HL-60 (cell line): ENCODE data around the gene GNPTG.

Experiments used
- DNase-seq, 2 experiments: peaks; one replicate each; pipeline ENCODE4 v3.0.0-alpha.2; 2010 to 2020; ENCODE audit warnings: low read depth in 1 of 2, low spot score in 1 of 2
- H3K27ac ChIP-seq: fragments of 250-450 bp; sonication (Bioruptor Pico); replicated peaks from 2 replicates; pipeline ENCODE4 v1.5.1; 2020; ENCODE audit warnings: mild to moderate bottlenecking, moderate library complexity
- H3K27me3 ChIP-seq: fragments of 250-450 bp; sonication (Bioruptor Pico); 2 replicates; pipeline ENCODE4 v1.5.1; 2021; ENCODE audit warnings: mild to moderate bottlenecking, moderate library complexity; ENCODE audit not compliant: insufficient read depth, poor library complexity, severe bottlenecking
- H3K4me3 ChIP-seq: replicated peaks from 2 replicates; pipeline ENCODE4 v1.5.1; 2011; ENCODE audit warnings: mild to moderate bottlenecking, control low read depth, low read length; ENCODE audit not compliant: insufficient read depth
- CTCF ChIP-seq: IDR thresholded peaks from one replicate; pipeline ENCODE4 v1.5.1; 2011; ENCODE audit warnings: low read length, control low read depth, inconsistent platforms; ENCODE audit not compliant: insufficient read depth
- GABPA ChIP-seq: IDR thresholded peaks from 2 replicates; pipeline ENCODE4 v1.6.1; 2012; ENCODE audit warnings: low read depth
- POLR2AphosphoS5 ChIP-seq: IDR thresholded peaks from 2 replicates; pipeline ENCODE4 v1.6.1; 2012; ENCODE audit warnings: low read depth
- REST ChIP-seq: IDR thresholded peaks from 2 replicates; pipeline ENCODE4 v1.6.1; 2012; ENCODE audit warnings: low read depth; ENCODE audit not compliant: insufficient replicate concordance
- SPI1 ChIP-seq: IDR thresholded peaks from 2 replicates; pipeline ENCODE4 v1.6.1; 2012; ENCODE audit warnings: low read depth, mild to moderate bottlenecking, borderline replicate concordance

The GNPTG gene

GRCh38 chr16:1310832-1311200 is 40.9 kb upstream of the GNPTG start:
- Histone ChIP-seq H3K27ac (peak overlapping the region; percentile 65), H3K27me3 (no peaks in the 10 kb centered on the region), H3K4me3 (peak overlapping the region; percentile 58)
- TF ChIP-seq REST = no peak
- TF ChIP-seq GABPA = no peak
- TF ChIP-seq POLR2AphosphoS5 = no peak
- no peak for TF ChIP-seq SPI1
- TF ChIP-seq CTCF = no peak
- DNase-seq = peak in 1 of 2 experiments; percentile 45

GRCh38 chr16:1311212-1311737 is 40.5 kb upstream of the GNPTG start:
- TF ChIP-seq REST (no peak), SPI1 (no peak)
- peak overlapping the region; percentile 58 for H3K4me3 ChIP-seq
- no peak for DNase-seq
- H3K27me3 ChIP-seq = no peaks in the 10 kb centered on the region
- H3K27ac ChIP-seq = 0 out of 2 replicates have a peak overlapping the region, but pooled peaks have one; percentile 65

- no peak for DNase-seq
- Histone ChIP-seq H3K27me3 (no peaks in the 10 kb centered on the region), H3K4me3 (peak overlapping the region; percentile 58), H3K27ac (no peak overlapping the region)
- TF ChIP-seq CTCF = no peak
- TF ChIP-seq POLR2AphosphoS5 = no peak
- TF ChIP-seq GABPA = no peak
- no peak for TF ChIP-seq REST
- TF ChIP-seq SPI1 = no peak
Measured at GRCh38 chr16:1311738-1312466, 39.8 kb upstream of the GNPTG start.

GRCh38 chr16:1312467-1312816 is 39.3 kb upstream of the GNPTG start:
- no peak overlapping the region for H3K27ac ChIP-seq
- no peak for TF ChIP-seq SPI1
- no peak for TF ChIP-seq CTCF
- TF ChIP-seq REST = no peak
- no peak for TF ChIP-seq GABPA
- no peak for TF ChIP-seq POLR2AphosphoS5
- no peak overlapping the region for H3K4me3 ChIP-seq
- DNase-seq = no peak
- no peaks in the 10 kb centered on the region for H3K27me3 ChIP-seq
